ENCODE data around the gene TMEM114.

DNA sequence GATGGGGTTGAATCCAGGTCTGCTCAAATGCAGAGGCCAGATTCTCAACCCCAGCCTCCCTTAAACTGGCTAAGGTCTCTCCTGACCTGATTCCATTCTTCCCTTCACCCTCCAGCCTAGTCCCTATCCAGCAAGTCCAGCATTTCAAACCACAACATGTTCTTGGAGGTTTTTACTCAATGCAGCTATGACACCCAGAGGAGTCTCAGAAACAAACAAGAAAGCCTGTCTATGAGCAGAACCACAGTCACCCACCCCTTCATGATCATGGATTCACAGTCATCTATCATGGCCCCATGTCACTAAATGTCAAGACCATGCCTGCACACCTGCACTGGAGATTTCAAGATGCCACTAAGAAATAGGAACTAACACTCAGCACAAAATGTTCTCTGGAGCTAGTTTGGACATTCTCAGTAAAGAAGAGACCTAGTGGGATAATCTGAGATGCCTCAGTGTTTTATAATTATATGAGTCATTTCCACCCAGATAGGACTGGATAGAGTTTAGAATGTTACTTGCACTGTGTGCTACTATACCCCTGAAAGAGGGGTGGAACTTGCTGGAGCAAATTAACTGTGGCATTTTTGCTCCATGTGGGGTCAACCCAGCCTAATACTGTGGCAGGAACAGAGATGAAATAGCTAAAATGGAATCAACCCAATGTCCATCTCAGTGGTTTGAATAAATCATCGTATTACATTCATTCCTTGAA is 21.7 kb upstream of the TMEM114 start:
- TF ChIP-seq, protein P1, sequence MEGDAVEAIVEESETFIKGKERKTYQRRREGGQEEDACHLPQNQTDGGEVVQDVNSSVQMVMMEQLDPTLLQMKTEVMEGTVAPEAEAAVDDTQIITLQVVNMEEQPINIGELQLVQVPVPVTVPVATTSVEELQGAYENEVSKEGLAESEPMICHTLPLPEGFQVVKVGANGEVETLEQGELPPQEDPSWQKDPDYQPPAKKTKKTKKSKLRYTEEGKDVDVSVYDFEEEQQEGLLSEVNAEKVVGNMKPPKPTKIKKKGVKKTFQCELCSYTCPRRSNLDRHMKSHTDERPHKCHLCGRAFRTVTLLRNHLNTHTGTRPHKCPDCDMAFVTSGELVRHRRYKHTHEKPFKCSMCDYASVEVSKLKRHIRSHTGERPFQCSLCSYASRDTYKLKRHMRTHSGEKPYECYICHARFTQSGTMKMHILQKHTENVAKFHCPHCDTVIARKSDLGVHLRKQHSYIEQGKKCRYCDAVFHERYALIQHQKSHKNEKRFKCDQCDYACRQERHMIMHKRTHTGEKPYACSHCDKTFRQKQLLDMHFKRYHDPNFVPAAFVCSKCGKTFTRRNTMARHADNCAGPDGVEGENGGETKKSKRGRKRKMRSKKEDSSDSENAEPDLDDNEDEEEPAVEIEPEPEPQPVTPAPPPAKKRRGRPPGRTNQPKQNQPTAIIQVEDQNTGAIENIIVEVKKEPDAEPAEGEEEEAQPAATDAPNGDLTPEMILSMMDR (IDR thresholded peaks at IDR 0.05): no peak
- TF ChIP-seq POLR2A (IDR thresholded peaks at IDR 0.05): no peak

Data from thyroid gland (tissue), 4 donors.